ENCODE measurements around the gene SNN.

DNA sequence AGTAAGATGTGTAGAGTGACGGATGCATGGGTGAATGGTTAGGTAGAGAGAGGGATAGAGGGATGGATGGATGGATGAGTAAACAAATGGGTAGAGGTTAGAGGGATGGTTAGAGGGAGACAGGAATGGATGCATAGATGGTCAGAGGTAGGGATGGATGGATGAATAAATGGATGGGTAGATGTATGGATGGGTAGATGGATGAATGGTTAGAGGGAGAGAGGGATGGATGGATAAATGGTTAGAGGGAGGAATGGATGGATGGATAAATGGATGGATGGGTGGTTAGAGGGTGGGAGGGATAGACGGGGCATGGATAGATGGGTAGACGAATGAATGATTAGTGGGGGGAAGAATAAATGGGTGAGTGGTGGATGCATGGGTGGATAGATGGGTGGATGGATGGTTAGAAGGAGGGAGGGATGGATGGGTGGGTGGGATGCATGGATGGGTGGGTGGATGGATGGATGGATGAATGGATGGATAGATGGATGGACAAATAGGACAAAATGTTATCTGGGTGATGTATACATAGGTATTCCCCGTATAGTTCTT, 29.2 kb upstream of the SNN start:
- TF ChIP-seq EZH2phosphoT487 (IDR thresholded peaks at IDR 0.05; ENCODE audit: insufficient read depth, low read depth) = no peak
- TF ChIP-seq EZH2 (IDR thresholded peaks at IDR 0.05; ENCODE audit: insufficient read depth, poor library complexity, severe bottlenecking) = no peak

Data from GM23248 (cell line).